ENCODE results near the gene KEAP1.
A peak's percentile ranks its signal among the peaks of the same experiment; 100 is the strongest.

KEAP1 gene

GRCh38 chr19:10521461-10522171 lies 18.5 kb upstream of the KEAP1 start:
- DNase-seq = no peak

- no peak for DNase-seq
Measured at GRCh38 chr19:10520652-10521318, 17.6 kb upstream of the KEAP1 start.

GRCh38 chr19:10519421-10519820 lies 16.3 kb upstream of the KEAP1 start:
- DNase-seq = no peak

GRCh38 chr19:10518444-10519361 lies 15.5 kb upstream of the KEAP1 start:
- DNase-seq = peak; percentile 11

GRCh38 chr19:10517760-10518443 lies 14.7 kb upstream of the KEAP1 start:
- DNase-seq = peak; percentile 24

- no peak for DNase-seq
Measured at GRCh38 chr19:10517361-10517759, 14.2 kb upstream of the KEAP1 start, which contains the start of gene S1PR5. Gene S1PR5, minus strand, starts transcription at chr19:10517447. Its CDS starts 2,436 bp downstream, at chr19:10515011.

GRCh38 chr19:10516671-10517286 lies 13.6 kb upstream of the KEAP1 start:
- DNase-seq = no peak

GRCh38 chr19:10516064-10516385 lies 12.9 kb upstream of the KEAP1 start:
- no peak for DNase-seq

GRCh38 chr19:10514211-10515145 lies 11.3 kb upstream of the KEAP1 start:
- peak; percentile 71 for DNase-seq

GRCh38 chr19:10513223-10513622 lies 10.1 kb upstream of the KEAP1 start:
- DNase-seq = no peak

GRCh38 chr19:10510301-10510802 lies 7.2 kb upstream of the KEAP1 start:
- DNase-seq = peak; percentile 70

- DNase-seq = no peak
Measured at GRCh38 chr19:10508707-10509106, 5.6 kb upstream of the KEAP1 start.

GRCh38 chr19:10508036-10508435 lies 4.9 kb upstream of the KEAP1 start:
- no peak for DNase-seq

GRCh38 chr19:10505583-10506229 lies 2.5 kb upstream of the KEAP1 start:
- peak; percentile 63 for DNase-seq

- DNase-seq = peak; percentile 94
Measured at GRCh38 chr19:10502524-10503001, 593 bp downstream of the KEAP1 start.

- DNase-seq = peak; percentile 88
Measured at GRCh38 chr19:10501971-10502523, 1.1 kb downstream of the KEAP1 start.

- DNase-seq = no peak
Measured at GRCh38 chr19:10500247-10500592, 2.9 kb downstream of the KEAP1 start.

GRCh38 chr19:10499550-10500246 lies 3.5 kb downstream of the KEAP1 start:
- no peak for DNase-seq

GRCh38 chr19:10497371-10497770 lies 5.8 kb downstream of the KEAP1 start:
- DNase-seq = no peak
